SK-N-SH treated with all-trans-retinoic acid at 6 μM for 48 hours (cell line): ENCODE data around the gene NPEPL1.

ENCODE experiments used
- ARNTL ChIP-seq: fragments of 450-650 bp; formaldehyde crosslinking; IDR thresholded peaks from 2 replicates; pipeline ENCODE4 v1.5.0; 2020; ENCODE audit warnings: low read depth, mild to moderate bottlenecking, moderate library complexity, borderline replicate concordance
- CREB5 ChIP-seq: fragments of 250-450 bp; sonication (Bioruptor Pico); IDR thresholded peaks from 2 replicates; pipeline ENCODE4 v1.5.1; 2020; ENCODE audit warnings: low read depth, mild to moderate bottlenecking, moderate library complexity
- CSRNP3 ChIP-seq: fragments of 250-450 bp; sonication (Bioruptor Pico); IDR thresholded peaks from 2 replicates; pipeline ENCODE4 v1.5.1; 2021; ENCODE audit warnings: mild to moderate bottlenecking, moderate library complexity
- ESRRG ChIP-seq: fragments of 250-450 bp; sonication (Bioruptor Pico); IDR thresholded peaks from 2 replicates; pipeline ENCODE4 v1.6.1; 2021; ENCODE audit warnings: mild to moderate bottlenecking
- ISL1 ChIP-seq: fragments of 250-450 bp; sonication (Bioruptor Pico); IDR thresholded peaks from 2 replicates; pipeline ENCODE4 v2.1.2; 2022; ENCODE audit warnings: mild to moderate bottlenecking, moderate library complexity
- PATZ1 ChIP-seq: fragments of 250-450 bp; sonication (Bioruptor Pico); IDR thresholded peaks from 2 replicates; pipeline ENCODE4 v1.8.0; 2020; ENCODE audit warnings: mild to moderate bottlenecking, moderate library complexity, borderline replicate concordance
- POU6F1 ChIP-seq: fragments of 250-450 bp; sonication (Bioruptor Pico); IDR thresholded peaks from 2 replicates; pipeline ENCODE4 v1.8.0; 2021; ENCODE audit warnings: low read depth, mild to moderate bottlenecking, moderate library complexity, borderline replicate concordance
- TCF4 ChIP-seq: fragments of 250-450 bp; sonication (Bioruptor Pico); IDR thresholded peaks from 2 replicates; pipeline ENCODE4 v1.8.0; 2021; ENCODE audit warnings: mild to moderate bottlenecking, moderate library complexity, borderline replicate concordance
- TOX ChIP-seq: fragments of 250-450 bp; sonication (Bioruptor Pico); IDR thresholded peaks from 2 replicates; pipeline ENCODE4 v1.8.0; 2021; ENCODE audit warnings: mild to moderate bottlenecking, moderate library complexity, borderline replicate concordance
- TSHZ2 ChIP-seq: fragments of 250-450 bp; sonication (Bioruptor Pico); IDR thresholded peaks from 2 replicates; pipeline ENCODE4 v1.5.0; 2020; ENCODE audit warnings: mild to moderate bottlenecking, moderate library complexity
- ZFP3 ChIP-seq: fragments of 250-450 bp; sonication (Bioruptor Pico); IDR thresholded peaks from 2 replicates; pipeline ENCODE4 v1.5.0; 2020; ENCODE audit warnings: mild to moderate bottlenecking, moderate library complexity
- ZFP30 ChIP-seq: fragments of 450-650 bp; formaldehyde crosslinking; IDR thresholded peaks from 2 replicates; pipeline ENCODE4 v1.5.0; 2022; ENCODE audit warnings: mild to moderate bottlenecking, moderate library complexity

GRCh38 chr20:58719258-58719657 is 26.7 kb downstream of the NPEPL1 start:
- no peak for TF ChIP-seq ISL1 (CRISPR knock-in tag)
- no peak for TF ChIP-seq ZFP3 (CRISPR knock-in tag)
- TF ChIP-seq ESRRG (CRISPR knock-in tag), result no peak
- TF ChIP-seq TCF4 (CRISPR knock-in tag), result no peak
- no peak for TF ChIP-seq ARNTL
- TF ChIP-seq TOX (CRISPR knock-in tag), result no peak
- TF ChIP-seq PATZ1 (CRISPR knock-in tag), result no peak
- no peak for TF ChIP-seq CSRNP3
- TF ChIP-seq TSHZ2 (CRISPR knock-in tag), result no peak
- no peak for TF ChIP-seq ZFP30
- TF ChIP-seq POU6F1 (CRISPR knock-in tag), result no peak
- no peak for TF ChIP-seq CREB5 (CRISPR knock-in tag)
